Activated B cell treated with CpG ODN at 0.5 μM for 24 hours (primary cell): ENCODE measurements around the gene OR8K1. TPM values are rescaled to one million over a fixed set of nuclear protein-coding genes. Genes with fewer than 3 reads are reported as not detected.

Experiments
- ATAC-seq: fragments of 200-7000 bp; cut with Tn5 transposase; one replicate; pipeline ENCODE4 v1.10.0; 2021; ENCODE audit warnings: low read depth, mild to moderate bottlenecking, moderate library complexity
- CTCF ChIA-PET: fragments of 350-600 bp; sonication (Branson Sonifier 250); formaldehyde crosslinking; loops from one replicate; lab custom pipeline; 2021; ENCODE audit warnings: antibody characterized with exemption; lab: Charles Lee
- POLR2A ChIA-PET: fragments of 350-600 bp; sonication (Branson Sonifier 250); formaldehyde crosslinking; loops from one replicate; lab custom pipeline; 2021; ENCODE audit warnings: antibody characterized with exemption; lab: Charles Lee
- DNase-seq: peaks from one replicate; pipeline ENCODE4 v3.0.0; 2022
- H3K27ac Mint-ChIP-seq: one replicate; pipeline ENCODE4 v1.8.0; 2020; ENCODE audit warnings: mixed read lengths
- H3K27me3 Mint-ChIP-seq: one replicate; pipeline ENCODE4 v1.8.0; 2021; ENCODE audit warnings: mixed read lengths
- H3K36me3 Mint-ChIP-seq: one replicate; pipeline ENCODE4 v1.8.0; 2021; ENCODE audit warnings: low read depth, mixed read lengths
- H3K4me1 Mint-ChIP-seq: one replicate; pipeline ENCODE4 v1.8.0; 2021; ENCODE audit warnings: mixed read lengths
- H3K4me3 Mint-ChIP-seq: one replicate; pipeline ENCODE4 v1.8.0; 2020; ENCODE audit warnings: mild to moderate bottlenecking, mixed read lengths
- H3K9me3 Mint-ChIP-seq: one replicate; pipeline ENCODE4 v1.8.0; 2020; ENCODE audit warnings: mixed read lengths
- intact Hi-C: fragments of 100-400 bp; cut with micrococcal nuclease; formaldehyde crosslinking; loops from one replicate; pipeline ENCODE4 v1.15.1; 2024
- total RNA-seq: library from RNA; stranded (reverse); gene quantifications from 2 replicates; pipeline ENCODE4 v1.2.3, GENCODE V29; 2022
- TF ChIP-seq, protein P1 (sequence below): fragments of 200-600 bp; IDR thresholded peaks from one replicate; pipeline ENCODE4 v1.8.0; 2022; ENCODE audit warnings: antibody characterized with exemption, mild to moderate bottlenecking

Gene OR8K1
- total RNA-seq, 1 donor from 2014 or later = not detected

- CTCF ChIA-PET = no interaction called here
- no peaks in the 10 kb centered on the region for H3K27me3 Mint-ChIP-seq
These were observed 48.5 kb downstream of the OR8K1 start for GRCh38 chr11:56394381-56394780.

DNA sequence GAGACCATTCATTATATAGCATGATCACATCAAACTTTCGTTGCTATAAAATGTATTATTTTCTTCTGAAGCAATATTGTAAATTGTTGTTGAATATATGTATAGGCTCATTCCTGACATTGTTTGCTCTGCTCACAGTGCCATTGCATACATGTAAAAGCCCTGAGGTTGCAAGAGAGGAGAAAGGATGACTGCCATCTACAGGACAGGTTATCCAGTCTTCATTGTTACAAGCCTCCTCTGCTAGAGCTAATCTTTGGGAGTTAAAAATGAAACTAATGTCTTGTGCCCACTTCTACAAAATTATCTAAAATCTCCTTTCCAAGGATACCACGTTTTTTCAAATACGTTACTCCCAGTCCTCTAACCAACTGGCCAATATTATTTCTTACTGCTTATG lies 50.2 kb downstream of the OR8K1 start:
- no peak for DNase-seq
- POLR2A ChIA-PET = no interaction called here
- CTCF ChIA-PET = no interaction called here
- Mint-ChIP-seq H3K4me3 (no peak overlapping the region), H3K4me1 (no peaks in the 10 kb centered on the region), H3K9me3 (peaks cover 11% of the 10 kb centered on the region), H3K27me3 (no peaks in the 10 kb centered on the region), H3K36me3 (no peaks in the 10 kb centered on the region), H3K27ac (no peak overlapping the region)
- ATAC-seq = no peak
- intact Hi-C loops = no loop called here
- TF ChIP-seq, protein P1, sequence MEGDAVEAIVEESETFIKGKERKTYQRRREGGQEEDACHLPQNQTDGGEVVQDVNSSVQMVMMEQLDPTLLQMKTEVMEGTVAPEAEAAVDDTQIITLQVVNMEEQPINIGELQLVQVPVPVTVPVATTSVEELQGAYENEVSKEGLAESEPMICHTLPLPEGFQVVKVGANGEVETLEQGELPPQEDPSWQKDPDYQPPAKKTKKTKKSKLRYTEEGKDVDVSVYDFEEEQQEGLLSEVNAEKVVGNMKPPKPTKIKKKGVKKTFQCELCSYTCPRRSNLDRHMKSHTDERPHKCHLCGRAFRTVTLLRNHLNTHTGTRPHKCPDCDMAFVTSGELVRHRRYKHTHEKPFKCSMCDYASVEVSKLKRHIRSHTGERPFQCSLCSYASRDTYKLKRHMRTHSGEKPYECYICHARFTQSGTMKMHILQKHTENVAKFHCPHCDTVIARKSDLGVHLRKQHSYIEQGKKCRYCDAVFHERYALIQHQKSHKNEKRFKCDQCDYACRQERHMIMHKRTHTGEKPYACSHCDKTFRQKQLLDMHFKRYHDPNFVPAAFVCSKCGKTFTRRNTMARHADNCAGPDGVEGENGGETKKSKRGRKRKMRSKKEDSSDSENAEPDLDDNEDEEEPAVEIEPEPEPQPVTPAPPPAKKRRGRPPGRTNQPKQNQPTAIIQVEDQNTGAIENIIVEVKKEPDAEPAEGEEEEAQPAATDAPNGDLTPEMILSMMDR = no peak

More at GRCh38 chr11:56394381-56394780, 48.5 kb downstream of the OR8K1 start:
- POLR2A ChIA-PET = no interaction called here
- H3K4me3 Mint-ChIP-seq = no peak overlapping the region
- intact Hi-C loops = no loop called here
- no peaks in the 10 kb centered on the region for H3K36me3 Mint-ChIP-seq
- H3K4me1 Mint-ChIP-seq = no peaks in the 10 kb centered on the region
- H3K27ac Mint-ChIP-seq = no peak overlapping the region
- DNase-seq = no peak
- H3K9me3 Mint-ChIP-seq = peaks cover 11% of the 10 kb centered on the region
- ATAC-seq = no peak
- TF ChIP-seq, protein P1 = no peak

Other genes with a start within 250 kb of the OR8K1 start
- gene OR8H2, start 242.4 kb upstream of the OR8K1 start, total RNA-seq = not detected in 2 replicates
- gene OR8H3, start 223.7 kb upstream of the OR8K1 start, total RNA-seq = not detected in 2 replicates
- gene OR8J3, start 205.8 kb upstream of the OR8K1 start, total RNA-seq = not detected in 2 replicates
- not detected in 2 replicates for gene OR8K5, start 185.7 kb upstream of the OR8K1 start, total RNA-seq
- gene OR5J2, start 169.4 kb upstream of the OR8K1 start, total RNA-seq = not detected in 2 replicates
- gene OR5T2, start 111.8 kb upstream of the OR8K1 start, total RNA-seq = not detected in 2 replicates
- not detected in 2 replicates for gene OR5T3, start 93.8 kb upstream of the OR8K1 start, total RNA-seq
- gene OR5T1, start 71.9 kb upstream of the OR8K1 start, total RNA-seq = not detected in 2 replicates
- not detected in 2 replicates for gene OR8H1, start 53.8 kb upstream of the OR8K1 start, total RNA-seq
- not detected in 2 replicates for gene OR8K3, start 30.9 kb upstream of the OR8K1 start, total RNA-seq
- gene OR8J1, start 8.3 kb downstream of the OR8K1 start, total RNA-seq = not detected in 2 replicates
- not detected in 2 replicates for gene OR8U1, start 29.6 kb downstream of the OR8K1 start, total RNA-seq
- not detected in 2 replicates for gene OR5AL1, start 66.7 kb downstream of the OR8K1 start, total RNA-seq
- gene OR5M3, start 127.3 kb downstream of the OR8K1 start, total RNA-seq = not detected in 2 replicates
- gene OR5M8, start 145.3 kb downstream of the OR8K1 start, total RNA-seq = not detected in 2 replicates
- not detected in 2 replicates for gene OR5M11, start 197.2 kb downstream of the OR8K1 start, total RNA-seq
- not detected in 2 replicates for gene OR5M10, start 231.7 kb downstream of the OR8K1 start, total RNA-seq